NCI-H526 (cell line): Measurements from ENCODE around the gene PRKCQ.
"Not testable (repeated sequence)": the region's sequence is repeated elsewhere in the genome, so short reads cannot be mapped to it uniquely, and the experiment has no call there.

Experiments
- DNase-seq, 2 experiments: peaks; one replicate each; lab custom pipeline; 2025; lab: John Stamatoyannopoulos, UW

The PRKCQ gene

GRCh38 chr10:6455592-6455991, 124.5 kb downstream of the PRKCQ start:
- DNase-seq, result no peak

DNA sequence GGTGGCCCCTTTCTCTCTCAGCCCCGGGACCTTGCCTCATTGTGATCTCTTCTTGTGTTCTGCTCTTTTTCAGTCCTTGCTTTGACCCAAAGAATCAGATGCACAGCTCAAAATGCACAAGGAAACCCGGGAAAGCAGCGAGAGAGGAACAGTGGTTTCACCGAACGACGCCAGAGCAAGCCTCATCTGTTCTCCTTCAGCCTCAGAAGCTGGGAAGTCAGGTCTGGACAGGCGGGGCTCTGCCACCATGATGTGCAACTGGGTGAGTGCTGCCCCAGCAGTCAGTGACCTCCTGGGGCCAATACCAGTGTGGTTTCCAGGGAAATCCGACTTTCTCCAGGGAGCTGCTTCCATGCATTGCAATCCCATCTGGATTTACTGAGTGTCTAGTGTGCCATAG, 133.4 kb downstream of the PRKCQ start:
- no peak for DNase-seq

GRCh38 chr10:6445671-6446316, 134.3 kb downstream of the PRKCQ start:
- peak in 1 of 2 experiments; percentile 61 for DNase-seq

DNA sequence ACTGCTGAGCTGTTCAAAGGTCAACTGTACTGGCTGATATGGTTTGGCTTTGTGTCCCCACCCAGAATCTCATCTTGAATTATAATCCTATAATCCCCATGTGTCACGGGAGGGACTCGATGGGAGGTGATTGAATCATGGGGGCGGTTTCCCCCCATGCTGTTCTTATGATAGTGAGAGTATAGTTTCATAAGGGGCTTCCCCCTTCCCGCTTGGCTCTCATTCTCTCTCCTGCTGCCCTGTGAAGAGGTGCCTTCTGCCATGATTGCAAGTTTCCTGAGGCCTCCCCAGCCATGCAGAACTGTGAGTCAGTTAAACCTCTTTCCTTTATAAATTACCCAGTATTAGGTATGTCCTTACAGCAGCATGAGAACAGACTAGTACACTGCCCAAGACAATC, 140.2 kb downstream of the PRKCQ start:
- DNase-seq, result not testable (repeated sequence)

DNA sequence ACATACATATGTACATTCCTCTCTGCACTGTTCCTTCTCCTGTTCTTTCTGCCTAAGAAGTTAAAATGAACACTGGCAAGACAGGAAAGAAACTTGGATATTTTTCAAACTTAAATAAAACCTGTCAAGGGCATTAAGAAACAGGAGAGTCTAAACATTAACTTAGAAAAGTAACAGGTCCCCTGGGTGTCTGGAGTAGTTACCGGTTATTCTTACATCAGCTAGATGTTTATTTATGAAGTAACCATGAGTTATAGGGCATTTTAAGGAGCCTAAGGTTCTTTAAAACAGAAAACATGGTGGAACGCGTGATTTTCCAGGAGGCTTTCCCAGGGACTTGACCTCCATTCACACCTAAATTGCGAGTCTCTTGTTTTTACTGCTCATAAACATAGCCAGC, 148.2 kb downstream of the PRKCQ start:
- no peak for DNase-seq

DNA sequence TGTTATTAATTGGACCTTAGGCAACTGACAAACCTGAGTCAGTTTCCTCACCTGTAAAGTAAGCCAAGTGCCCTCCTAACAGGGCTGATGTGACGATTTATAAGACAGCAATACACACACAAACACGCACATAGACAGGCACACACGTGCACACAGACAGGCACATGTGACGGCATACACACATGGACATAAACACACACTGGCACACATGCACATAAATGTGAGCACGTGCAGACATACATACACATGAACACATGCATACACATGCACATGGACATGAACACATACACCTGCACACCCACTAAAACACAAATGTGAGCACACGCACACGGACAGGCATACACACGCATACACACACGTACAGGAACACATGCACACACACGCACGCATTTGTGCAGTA, 148.9 kb downstream of the PRKCQ start:
- no peak for DNase-seq

DNA sequence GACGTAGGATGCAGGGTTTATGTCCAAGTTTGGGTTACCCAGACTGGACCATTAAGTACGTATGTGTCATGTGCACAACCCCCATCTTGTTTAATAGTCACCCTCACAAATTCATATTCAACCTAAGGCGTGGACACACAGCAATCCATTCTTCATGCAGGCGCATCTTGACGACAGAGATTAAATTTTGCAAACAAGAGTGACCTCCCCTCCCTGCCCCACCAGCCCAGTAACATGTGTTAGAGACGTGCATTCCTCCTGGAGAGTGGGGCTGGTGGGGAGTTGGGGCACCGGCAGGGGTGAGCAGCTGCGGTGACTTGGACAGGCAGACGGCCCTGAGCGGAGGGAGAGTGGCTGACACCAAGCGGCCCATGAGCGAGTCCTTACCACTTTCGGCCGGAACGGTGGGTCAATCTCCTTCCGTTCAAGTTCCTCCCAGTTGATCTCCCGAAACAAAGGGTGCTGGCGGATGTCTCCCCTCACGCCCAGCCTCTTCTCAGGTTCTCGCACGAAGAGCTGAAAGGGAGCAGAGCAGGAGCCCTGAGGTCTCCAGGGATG, 149.6 kb downstream of the PRKCQ start:
- no peak for DNase-seq

DNA sequence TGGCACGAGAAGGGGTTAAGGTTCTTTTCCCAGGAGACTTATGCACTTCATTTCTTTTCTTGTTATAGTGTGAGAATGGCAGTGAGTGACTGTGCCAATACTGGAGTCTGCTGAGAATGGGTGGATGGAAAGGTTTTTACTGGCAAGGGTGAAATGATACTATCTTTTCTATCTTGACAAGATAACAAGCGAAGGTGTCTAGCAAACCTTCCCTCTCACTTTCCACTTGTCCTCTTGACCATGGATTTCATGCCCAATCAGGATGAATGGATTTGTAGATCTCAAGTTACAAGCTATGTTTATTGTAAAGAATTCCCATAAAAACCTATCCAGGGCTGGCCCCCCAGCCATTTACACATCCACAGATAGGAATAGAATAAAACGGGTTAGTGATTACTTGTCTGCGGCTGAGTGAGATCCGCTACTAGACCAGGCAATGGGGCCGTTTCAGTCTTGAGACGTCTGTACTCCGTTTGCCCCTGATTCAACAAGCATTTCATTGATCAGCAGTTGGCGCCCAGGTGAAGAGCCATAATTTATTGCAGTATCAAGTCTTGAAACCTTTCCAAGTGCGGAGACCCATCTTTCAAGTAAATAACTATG, 152.6 kb downstream of the PRKCQ start:
- no peak for DNase-seq

- no peak for DNase-seq
Observed at GRCh38 chr10:6426317-6426716, 153.8 kb downstream of the PRKCQ start.

DNA sequence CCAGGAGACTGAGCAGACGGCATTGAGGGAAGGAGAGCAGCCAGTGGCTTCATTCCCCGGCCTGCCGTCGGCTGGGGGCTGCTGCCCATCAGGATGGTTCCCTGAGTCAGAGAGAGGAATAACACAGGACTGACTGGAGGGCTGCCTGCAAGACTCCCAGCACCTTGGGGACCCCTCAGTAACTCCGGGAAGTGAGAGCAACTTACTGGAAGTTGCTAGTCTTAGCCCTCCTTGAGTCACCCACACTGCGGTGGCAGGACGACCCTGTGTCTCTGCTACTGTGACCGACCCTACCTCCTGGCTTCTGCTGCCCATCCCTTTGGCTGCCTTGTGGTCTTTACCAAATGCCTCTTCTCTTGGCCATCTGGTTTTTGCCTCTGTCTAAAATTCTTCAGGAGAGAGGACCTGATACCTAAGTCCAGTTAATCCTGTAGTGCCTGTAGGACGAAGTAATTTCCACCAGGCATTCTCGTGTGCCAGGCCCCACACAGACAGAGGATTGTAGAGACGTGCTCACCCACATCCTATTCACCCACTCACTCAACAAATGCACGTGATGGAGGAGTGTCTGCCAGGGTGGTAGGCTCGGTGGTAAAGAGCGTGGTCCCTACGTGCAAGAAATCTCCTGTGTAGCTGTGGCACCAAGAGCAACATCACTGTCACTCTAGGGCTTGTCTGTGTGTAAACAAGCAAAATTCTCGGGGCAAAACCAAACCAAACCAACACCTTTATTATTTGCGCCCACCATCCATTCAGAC, 156.5 kb downstream of the PRKCQ start:
- no peak for DNase-seq

- DNase-seq, result no peak
Observed at GRCh38 chr10:6423004-6423403, 157.1 kb downstream of the PRKCQ start.

GRCh38 chr10:6418613-6419216, 161.4 kb downstream of the PRKCQ start:
- no peak for DNase-seq

DNA sequence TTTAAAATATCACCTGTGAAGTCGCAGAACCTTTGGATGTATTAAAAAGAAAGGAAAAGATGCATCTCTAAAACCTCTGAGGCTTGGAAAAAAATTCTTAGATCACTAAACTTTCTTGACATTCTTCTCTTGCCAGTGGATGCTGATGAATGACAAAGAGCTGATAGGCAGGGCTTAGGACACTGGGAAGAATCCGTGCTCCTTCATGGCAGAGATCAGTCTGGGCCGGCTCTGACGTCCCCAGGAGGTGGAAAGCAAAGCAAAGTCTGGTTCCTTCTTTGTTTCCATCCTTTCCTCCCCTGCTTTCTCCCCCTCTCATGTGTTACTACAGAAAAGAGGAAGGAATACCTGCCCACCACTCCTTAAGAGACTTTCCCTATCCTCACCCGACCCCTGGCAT, 161.9 kb downstream of the PRKCQ start:
- no peak for DNase-seq

DNA sequence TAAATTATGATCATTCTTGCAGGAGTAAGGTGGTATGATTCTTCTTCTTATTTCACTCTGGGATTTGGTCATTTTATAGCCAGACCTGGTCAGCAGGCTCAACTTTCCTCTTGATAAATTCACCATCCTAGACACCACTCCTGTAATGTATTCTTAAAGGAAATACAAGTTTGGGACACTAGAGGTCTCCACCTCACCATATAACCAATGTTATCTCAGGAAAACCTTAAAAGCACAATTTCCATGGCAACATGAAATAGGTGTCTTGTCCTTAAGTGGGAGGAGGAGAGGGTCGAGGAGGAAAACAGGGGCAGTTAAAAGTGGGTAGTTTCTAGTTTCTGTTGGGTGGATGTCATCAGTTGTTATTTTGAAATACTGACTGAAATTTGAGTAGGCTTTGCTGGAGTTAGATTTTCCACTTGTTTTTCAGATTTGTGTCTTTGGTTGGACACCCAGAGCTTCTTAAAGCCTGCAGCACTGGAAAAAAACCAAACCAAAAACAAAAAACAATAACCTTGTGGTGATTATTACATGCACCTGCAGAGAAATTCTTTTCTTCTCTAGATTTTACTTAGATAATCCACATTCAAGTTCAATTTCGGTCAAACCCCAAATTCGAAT, 163.1 kb downstream of the PRKCQ start:
- peak; percentile 21 to 59 for DNase-seq

DNA sequence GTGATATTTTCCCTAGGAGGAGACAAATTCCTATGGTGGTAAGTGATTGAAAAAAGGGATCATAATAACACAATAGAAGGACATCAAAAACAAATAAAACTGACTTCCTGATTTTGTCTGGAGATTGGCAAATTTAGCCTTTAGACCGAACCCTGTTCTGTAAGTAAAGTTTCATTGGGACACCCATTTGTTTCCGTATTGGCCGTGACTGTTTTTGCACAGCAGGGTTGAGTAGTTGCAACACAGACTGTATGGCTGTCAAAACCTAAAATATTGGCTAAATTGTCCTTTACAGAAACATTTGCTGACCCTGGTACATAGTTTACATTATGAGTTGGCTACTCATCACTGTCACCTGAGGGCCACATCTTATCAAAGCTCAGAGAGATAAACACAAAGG, 168.6 kb downstream of the PRKCQ start:
- DNase-seq, result no peak

GRCh38 chr10:6410830-6411229, 169.2 kb downstream of the PRKCQ start:
- no peak for DNase-seq

- no peak for DNase-seq
Observed at GRCh38 chr10:6409971-6410643, 170.0 kb downstream of the PRKCQ start.

DNA sequence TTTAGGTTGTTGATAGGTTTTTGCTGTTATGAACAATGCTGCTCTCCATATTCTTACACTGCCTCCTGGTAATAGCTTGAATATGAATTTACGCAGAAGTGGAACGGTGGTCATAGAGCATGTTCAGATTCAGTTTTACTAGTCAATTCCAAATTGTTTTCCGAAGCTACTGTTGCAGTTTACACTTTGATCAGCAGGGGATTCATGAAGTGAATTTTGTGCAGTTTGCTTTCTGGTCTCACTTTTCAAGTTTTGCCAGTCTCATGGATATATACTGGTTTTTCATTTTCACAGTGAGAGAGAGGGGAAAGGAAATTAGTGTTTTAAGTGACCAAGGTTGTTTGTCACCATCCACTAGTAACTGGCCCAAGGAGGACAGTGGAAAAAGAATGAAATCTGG, 171.3 kb downstream of the PRKCQ start:
- no peak for DNase-seq

DNA sequence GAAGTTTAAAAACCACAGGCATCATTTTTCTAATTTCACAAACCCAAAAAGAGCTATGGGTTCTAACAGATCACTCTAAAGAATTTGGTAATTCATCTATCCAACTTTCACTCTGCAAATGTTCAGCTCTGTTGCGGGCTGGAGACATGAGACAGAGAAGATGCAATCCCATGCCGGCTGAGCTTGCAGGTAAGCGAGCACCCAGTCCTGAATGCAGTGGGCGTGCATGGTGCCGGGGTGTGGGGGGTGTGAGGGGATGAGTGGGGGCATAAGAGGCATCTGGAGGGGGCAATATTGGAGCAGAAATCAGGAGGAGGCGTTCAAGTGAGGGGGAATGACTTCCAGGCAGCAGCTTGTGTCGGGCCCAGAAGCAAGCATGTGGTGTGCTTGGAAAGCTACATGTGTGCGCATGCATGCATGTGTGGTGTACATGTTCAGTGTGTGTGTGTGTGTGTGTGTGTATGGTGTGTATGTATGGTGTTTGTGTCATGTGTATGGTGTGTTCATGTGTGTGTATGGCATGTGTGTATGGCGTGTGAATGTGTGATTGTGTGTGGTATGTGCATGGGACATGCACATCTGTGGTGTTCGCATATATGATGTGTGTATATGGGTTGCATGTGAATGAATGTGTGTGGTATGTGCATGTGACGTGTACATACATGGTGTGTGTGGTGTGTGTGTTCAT, 172.9 kb downstream of the PRKCQ start:
- DNase-seq, result no peak

GRCh38 chr10:6406220-6407033, 173.6 kb downstream of the PRKCQ start:
- peak in 1 of 2 experiments; percentile 42 for DNase-seq
